GM18519 (cell line): ENCODE data around the gene BABAM1.

Experiments
- ATAC-seq: cut with Tn5 transposase; IDR thresholded peaks from one replicate; pipeline ENCODE4 v1.9.1; 2021; ENCODE audit warnings: mild to moderate bottlenecking, moderate library complexity; ENCODE audit not compliant: unreplicated experiment, low FRiP score

The BABAM1 gene

DNA sequence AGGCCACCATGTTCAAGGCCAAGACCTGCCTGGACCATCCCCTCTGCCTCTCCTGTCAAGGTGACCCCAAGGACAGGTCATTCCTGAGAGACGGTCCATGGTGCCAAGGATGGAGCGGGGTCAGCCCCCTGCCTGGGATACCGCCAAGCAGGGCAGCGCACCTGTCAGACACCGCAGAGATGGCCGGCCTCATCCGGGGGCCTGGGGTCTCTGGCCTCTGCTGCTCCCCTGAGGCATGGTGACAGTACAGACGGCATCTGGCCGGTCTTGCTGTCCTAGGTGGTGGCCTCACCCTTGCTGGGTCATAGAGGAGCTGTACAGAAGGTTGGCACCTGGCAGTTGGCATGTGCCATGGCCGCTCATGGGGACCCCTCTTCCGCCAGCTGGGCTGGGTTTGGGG lies 53.2 kb downstream of the BABAM1 start:
- ATAC-seq, result no peak

DNA sequence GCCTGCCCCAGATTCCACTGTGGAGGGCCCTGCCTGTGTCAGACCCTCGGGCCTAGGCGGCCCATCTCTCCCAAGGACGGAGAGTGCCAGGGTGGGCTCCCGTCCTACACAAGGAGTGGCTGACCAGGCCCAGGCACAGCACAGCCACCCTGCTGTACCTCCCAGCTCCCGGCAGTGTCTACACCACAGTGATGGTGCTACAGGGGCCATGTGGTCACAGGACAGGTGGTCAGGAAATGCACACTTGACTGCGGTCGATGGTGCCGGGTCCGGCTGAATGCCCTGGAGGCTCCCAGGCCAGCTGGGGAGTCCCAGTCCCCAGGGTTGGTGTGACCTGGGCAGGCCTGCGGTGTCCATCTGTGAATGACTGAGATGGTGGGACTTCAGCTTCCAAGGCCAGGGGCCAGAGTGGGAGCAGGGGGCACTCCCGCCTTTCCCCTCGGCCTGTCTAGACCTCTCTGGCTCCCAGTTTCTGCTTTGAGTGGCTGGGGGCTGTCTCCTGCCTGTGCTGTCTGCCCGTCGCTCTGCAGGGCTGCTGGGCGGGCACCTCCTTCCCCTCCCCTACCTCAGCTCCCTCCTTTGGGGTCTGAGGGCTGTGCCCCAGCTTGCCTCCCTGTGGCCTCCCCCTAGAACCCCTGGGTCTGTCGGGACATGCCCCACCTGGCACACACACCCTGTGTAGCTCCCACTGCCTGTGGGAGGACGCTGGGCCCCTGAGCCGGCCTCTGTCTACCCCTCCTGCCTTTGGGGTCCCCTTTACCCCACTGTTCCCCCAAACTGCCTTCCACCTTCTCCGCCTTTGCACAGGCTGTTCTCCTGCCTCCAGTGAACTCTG lies 54.6 kb downstream of the BABAM1 start:
- ATAC-seq, result no peak

DNA sequence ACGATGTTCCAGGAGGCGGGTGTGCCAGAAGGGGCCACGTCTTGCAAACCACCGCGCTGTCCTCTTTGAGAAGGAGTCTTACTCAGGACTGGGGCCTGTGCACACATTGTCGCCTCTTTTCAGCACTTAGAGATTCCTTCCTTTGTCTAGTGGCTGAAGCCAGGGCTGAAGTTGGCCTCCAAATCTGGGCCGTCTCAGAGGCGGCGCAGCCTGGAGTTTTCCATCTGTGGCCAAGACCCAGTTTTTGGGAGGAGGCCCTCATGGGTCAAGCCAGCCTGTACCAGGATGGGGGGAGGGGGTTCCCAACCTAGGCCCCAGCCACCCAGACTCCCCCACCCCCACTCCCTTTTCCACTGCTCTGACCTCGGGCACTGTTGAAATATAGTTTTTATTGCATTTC lies 55.6 kb downstream of the BABAM1 start:
- no peak for ATAC-seq

DNA sequence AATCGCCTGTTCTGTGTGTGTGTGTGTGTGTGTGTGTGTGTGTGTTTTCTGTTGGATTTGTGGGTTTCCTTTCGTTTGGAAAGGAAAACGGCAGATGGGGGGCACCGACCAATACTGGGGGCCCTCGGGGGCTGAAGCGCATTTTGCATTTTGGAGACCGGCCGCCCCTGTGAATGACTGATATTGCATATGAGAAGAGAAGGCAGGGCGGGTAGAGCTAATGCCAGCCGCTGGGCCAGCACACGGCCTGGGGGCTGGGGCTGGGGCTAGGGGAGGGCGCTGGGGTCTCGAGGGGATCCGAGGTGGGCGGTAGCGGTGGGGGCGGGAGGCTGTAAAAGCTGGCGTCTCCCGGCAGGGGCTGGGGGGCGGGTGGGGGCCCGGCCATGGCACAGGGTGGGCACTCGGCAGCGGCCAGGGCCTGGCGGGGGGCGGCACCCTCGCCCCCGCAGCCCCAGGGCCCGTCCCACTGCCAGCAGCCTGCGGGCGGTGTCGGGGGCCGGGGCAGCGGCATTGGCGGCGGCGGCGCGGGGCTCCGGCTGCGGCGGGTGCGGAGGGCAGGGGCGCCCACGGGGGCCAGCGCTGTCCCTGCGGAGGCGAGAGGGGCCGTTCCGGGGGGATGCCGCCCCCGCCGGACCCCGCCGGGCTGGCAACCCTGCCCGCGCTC lies 56.2 kb downstream of the BABAM1 start:
- ATAC-seq, result no peak

DNA sequence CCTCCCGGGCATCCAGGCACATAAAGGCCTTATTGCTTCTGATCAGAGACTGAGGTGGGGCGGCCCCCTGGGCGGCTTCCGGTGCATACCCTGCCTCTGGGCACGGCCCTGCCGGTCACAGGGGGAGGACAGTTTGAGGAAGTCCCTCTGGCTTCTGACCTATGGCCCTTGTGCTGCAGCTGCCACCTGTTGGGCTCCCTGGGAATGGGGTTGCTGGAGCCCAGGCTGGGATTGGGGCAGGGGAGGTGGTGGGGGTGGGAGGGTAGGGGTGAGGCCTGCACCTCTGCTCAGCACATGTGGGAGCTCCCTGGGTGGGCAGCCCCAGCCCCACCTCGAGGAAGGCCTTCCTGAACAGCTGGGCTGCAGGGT lies 56.7 kb downstream of the BABAM1 start:
- no peak for ATAC-seq

DNA sequence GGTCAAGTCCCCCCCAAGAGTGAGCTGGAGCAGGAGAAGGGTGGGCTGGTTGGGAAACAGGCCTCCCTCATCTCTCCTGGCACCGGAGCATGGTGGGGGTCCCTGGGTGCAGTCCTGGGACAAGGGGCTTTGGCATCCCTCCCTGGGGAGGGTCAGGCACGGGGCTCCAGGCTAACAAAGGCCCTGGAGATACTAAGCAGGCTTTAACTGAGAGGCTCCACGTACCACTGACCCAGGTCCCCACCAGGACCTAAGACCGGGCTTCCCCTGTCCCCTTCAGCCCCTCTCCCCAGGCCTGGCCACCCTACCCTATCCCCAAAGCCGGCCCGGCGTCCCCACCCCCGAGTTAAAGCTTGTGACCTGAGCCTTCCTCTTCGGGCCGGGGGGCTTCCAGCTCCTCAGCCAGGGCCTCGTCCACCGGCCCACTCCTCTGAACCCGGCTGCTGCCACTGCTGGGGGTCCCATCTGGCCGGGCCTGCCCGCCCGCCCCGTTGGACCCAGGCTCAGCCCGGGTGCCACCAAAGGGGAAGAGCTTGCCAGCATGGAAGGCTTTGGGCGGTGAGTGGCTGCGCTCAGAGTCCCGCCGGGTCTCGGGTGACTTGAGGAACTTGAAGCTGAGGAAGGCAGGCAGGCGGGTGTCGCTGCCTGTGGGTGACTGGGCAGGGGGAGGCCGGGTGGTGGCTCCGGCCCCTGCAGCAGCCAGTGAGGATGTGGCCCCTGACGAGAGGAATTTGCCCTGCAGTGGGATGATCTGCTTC lies 57.3 kb downstream of the BABAM1 start:
- no peak for ATAC-seq

DNA sequence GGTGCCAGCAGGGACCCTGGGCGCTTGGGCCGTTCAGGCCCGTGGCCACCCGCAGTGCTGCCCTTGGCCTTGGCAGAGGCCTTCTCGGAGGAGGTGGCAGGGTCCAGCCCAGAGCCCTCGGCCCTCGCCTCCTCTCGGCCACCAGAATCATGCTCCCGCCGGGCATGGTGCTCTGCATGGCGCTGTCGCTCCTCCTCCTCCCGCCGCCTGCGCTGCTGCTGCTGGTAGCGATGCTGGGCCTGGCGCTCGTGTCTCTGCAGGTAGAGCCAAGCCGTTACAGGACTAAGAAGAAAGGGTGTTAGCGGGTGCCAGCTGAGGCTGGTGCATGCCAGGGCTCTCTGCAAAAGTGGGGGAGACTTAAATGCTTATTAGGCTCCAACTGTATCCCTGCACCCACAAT lies 57.9 kb downstream of the BABAM1 start:
- ATAC-seq, result no peak

DNA sequence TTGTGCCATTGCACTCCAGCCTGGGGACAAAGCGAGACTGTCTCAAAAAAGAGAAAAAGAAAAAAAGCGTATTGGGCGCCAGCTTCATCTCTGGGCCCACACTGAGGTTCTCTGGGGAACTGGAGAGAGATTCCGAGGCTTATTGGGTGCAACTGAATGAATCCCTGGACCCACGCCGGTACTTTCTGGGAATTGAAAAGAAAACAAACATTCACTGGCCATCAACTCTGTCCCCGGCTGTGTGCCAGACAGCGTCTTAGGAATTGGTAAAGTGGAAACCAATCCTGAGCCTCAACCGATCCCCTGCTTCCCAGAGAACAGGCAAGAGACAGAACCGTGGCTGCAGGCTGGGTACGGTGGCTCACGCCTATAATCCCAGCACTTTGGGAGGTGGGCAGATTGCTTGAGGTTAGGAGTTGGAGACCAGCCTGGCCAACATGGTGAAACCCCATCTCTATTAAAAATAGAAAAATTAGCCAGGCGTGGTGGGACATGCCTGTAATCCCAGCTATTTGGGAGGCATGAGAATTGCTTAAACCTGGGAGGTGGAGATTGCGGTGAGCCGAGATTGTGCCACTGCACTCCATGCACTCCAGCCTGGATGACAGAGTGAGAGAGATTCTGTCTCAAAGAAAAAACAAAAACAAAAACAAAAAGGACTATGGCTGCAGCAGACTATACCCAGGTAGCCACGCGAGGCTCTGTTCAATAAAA lies 58.8 kb downstream of the BABAM1 start:
- ATAC-seq, result no peak

DNA sequence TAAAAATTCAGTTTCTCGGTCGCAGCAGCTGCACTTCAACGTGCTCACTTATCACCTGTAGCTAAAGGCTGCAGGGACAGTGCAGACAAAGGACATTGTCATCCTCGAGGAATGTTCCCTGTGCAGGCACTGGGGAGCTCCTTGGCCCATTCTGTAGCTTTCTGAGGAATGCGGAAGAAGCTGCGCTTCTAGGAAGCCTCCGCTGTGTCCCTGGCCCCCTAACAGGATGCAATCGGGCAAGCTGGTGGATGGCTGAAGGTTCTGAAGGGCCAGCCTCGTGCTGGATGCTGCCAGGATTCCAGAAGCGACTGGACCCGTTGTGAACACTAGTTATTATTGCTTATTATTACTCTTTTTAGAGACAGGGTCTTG lies 59.3 kb downstream of the BABAM1 start:
- no peak for ATAC-seq

DNA sequence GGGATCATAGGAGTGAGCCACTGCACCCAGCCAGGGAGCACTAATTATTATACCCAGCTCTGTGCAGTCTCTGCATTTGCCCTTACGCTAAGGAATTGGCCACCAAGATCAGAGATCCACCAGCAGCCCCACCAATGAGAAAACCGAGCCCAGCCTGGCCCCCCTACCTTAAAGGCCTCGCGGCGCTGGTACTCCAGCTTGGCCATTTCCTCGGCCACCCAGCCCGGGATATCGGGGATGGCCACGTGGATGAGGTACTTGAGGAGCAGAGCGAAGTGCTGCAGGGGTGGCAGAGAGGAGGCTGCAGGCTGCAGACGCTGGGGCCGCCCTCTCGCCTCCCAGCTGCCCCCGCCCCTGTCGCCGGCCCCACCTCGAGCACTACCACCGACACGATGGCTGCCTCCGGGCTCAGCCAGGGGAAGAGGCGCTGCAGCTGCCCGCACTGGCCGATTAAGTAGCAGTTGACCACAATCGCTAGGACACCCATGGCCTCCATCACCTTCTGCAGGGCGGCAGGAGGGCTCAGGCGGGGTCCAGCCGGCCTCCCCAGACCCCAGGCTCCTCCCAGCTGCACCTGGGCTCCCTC lies 59.9 kb downstream of the BABAM1 start:
- ATAC-seq, result no peak

DNA sequence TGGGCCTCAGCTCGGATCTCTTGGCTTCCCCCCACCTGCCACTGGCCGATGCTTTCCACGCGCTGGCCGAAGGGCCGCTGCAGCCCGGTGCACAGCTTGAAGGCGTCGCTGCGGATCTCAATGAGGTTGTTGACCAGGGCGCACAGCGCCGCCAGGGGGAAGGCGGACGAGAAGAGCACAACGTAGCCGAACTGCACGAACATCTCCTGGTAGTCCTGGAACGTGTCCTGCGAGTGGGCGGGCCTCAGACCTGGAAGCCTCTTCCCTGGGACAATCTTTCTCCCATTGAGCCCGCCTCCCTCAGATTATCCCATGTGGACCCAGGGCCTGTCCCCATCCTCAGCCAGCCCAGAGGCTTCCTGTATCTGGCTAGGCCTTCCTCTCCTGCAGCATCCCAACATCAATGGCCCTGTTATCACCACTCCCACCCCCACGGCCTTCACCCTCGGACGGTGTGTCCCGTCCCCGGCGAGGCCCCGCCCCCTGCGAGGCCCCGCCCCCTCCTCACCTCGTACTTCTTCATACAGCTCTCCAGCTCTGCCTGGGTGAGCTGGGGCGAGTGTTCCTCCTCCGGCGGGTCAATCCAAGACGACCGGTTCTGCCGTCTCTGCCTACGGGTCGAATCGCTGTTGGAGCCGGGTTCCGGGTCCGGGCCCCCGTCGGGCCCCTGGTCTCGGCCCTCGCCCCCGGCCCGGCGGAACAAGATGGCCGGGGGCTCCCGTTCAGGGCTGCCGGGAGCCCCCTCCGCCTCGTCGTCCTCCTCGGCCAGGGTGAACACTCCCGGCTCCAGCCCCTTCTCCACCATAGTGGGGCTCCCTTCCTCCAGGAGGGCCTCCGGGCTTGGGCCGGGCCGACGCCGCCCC lies 60.6 kb downstream of the BABAM1 start:
- no peak for ATAC-seq
